ENCODE data around the gene DMD. TPM values are rescaled to one million over a fixed set of nuclear protein-coding genes. Genes with fewer than 3 reads are reported as not detected.

Gene DMD
- total RNA-seq, 1 donor from 2014 or later: 30.6 TPM

- Histone ChIP-seq H2AFZ (replicated peaks) (no peak overlapping the region), H3K4me3 (no peak overlapping the region), H3K4me1 (no peaks in the 10 kb centered on the region), H4K20me1 (ENCODE audit: low read depth) (no peaks in the 10 kb centered on the region), H3F3A (ENCODE audit: low read depth) (no peaks in the 10 kb centered on the region), H3K4me2 (no peak overlapping the region), H3K36me3 (no peaks in the 10 kb centered on the region), H3K79me2 (ENCODE audit: low read depth) (no peaks in the 10 kb centered on the region), H3K27ac (no peak overlapping the region), H3K9ac (no peak overlapping the region), H3K27me3 (no peaks in the 10 kb centered on the region), H3K9me3 (ENCODE audit: low read depth) (no peaks in the 10 kb centered on the region)
- Mint-ChIP-seq H3K27ac (no peak overlapping the region), H3K36me3 (no peaks in the 10 kb centered on the region), H3K9me3 (no peaks in the 10 kb centered on the region), H3K4me1 (peaks cover 7% of the 10 kb centered on the region), H3K27me3 (ENCODE audit: insufficient read depth, low read depth) (no peaks in the 10 kb centered on the region), H3K4me3 (no peak overlapping the region)
- no peak for DNase-seq (ENCODE audit: low spot score)
- TF ChIP-seq, protein P1, sequence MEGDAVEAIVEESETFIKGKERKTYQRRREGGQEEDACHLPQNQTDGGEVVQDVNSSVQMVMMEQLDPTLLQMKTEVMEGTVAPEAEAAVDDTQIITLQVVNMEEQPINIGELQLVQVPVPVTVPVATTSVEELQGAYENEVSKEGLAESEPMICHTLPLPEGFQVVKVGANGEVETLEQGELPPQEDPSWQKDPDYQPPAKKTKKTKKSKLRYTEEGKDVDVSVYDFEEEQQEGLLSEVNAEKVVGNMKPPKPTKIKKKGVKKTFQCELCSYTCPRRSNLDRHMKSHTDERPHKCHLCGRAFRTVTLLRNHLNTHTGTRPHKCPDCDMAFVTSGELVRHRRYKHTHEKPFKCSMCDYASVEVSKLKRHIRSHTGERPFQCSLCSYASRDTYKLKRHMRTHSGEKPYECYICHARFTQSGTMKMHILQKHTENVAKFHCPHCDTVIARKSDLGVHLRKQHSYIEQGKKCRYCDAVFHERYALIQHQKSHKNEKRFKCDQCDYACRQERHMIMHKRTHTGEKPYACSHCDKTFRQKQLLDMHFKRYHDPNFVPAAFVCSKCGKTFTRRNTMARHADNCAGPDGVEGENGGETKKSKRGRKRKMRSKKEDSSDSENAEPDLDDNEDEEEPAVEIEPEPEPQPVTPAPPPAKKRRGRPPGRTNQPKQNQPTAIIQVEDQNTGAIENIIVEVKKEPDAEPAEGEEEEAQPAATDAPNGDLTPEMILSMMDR (IDR thresholded peaks at IDR 0.05): no peak
- TF ChIP-seq EZH2 (IDR thresholded peaks at IDR 0.05) (no peak), EZH2phosphoT487 (IDR thresholded peaks at IDR 0.05) (no peak)
Observed at GRCh38 chrX:31551913-31552312, 1659.4 kb downstream of the DMD start.

DNA sequence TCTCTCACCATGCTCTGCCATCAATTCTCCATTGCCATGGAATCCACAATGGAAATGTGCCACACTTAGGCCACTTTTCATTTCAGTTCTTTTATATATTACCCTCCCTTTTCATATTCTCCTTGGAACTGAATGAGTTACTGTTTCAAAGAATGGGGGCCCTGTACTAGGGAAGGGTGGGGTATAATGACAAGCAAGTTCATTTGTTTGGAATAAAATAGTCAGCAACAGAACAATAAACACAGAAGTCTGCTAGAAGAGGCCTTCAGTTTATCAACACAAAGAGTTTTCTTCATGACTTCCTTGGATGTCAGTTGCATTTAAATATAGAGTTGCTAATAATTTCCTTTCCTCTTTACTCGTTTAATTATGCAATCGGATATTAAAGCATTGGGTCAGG lies 1661.2 kb downstream of the DMD start:
- no peak overlapping the region for H3K27ac ChIP-seq
- no peaks in the 10 kb centered on the region for H3K36me3 ChIP-seq
- H3K9ac ChIP-seq: no peak overlapping the region
- no peaks in the 10 kb centered on the region for H4K20me1 ChIP-seq (ENCODE audit: low read depth)
- no peaks in the 10 kb centered on the region for H3K27me3 Mint-ChIP-seq (ENCODE audit: insufficient read depth, low read depth)
- H3K4me1 Mint-ChIP-seq: peaks cover 11% of the 10 kb centered on the region
- H3K36me3 Mint-ChIP-seq: no peaks in the 10 kb centered on the region
- H2AFZ ChIP-seq (replicated peaks): no peak overlapping the region
- H3K4me1 ChIP-seq: no peaks in the 10 kb centered on the region
- no peak for DNase-seq (ENCODE audit: low spot score)
- no peak overlapping the region for H3K27ac Mint-ChIP-seq
- H3K4me3 Mint-ChIP-seq: no peak overlapping the region
- no peak overlapping the region for H3K4me3 ChIP-seq
- H3F3A ChIP-seq (ENCODE audit: low read depth): no peaks in the 10 kb centered on the region
- no peak overlapping the region for H3K4me2 ChIP-seq
- H3K79me2 ChIP-seq (ENCODE audit: low read depth): no peaks in the 10 kb centered on the region
- no peaks in the 10 kb centered on the region for H3K9me3 Mint-ChIP-seq
- TF ChIP-seq, protein P1 (IDR thresholded peaks at IDR 0.05): no peak
- no peak for TF ChIP-seq EZH2phosphoT487 (IDR thresholded peaks at IDR 0.05)
- H3K27me3 ChIP-seq: no peaks in the 10 kb centered on the region
- no peaks in the 10 kb centered on the region for H3K9me3 ChIP-seq (ENCODE audit: low read depth)

GRCh38 chrX:31547816-31548215 lies 1663.5 kb downstream of the DMD start:
- Histone ChIP-seq H2AFZ (replicated peaks) (no peak overlapping the region), H3F3A (ENCODE audit: low read depth) (no peaks in the 10 kb centered on the region), H3K27me3 (no peaks in the 10 kb centered on the region), H3K9me3 (ENCODE audit: low read depth) (no peaks in the 10 kb centered on the region), H3K36me3 (no peaks in the 10 kb centered on the region), H3K27ac (no peak overlapping the region), H4K20me1 (ENCODE audit: low read depth) (no peaks in the 10 kb centered on the region), H3K9ac (no peak overlapping the region), H3K4me2 (no peak overlapping the region), H3K79me2 (ENCODE audit: low read depth) (no peaks in the 10 kb centered on the region), H3K4me3 (no peak overlapping the region), H3K4me1 (no peaks in the 10 kb centered on the region)
- no peak for TF ChIP-seq EZH2 (IDR thresholded peaks at IDR 0.05)
- TF ChIP-seq, protein P1 (IDR thresholded peaks at IDR 0.05): no peak
- TF ChIP-seq EZH2phosphoT487 (IDR thresholded peaks at IDR 0.05): no peak
- H3K36me3 Mint-ChIP-seq: no peaks in the 10 kb centered on the region
- H3K9me3 Mint-ChIP-seq: peaks cover 2% of the 10 kb centered on the region
- no peak overlapping the region for H3K4me3 Mint-ChIP-seq
- no peaks in the 10 kb centered on the region for H3K27me3 Mint-ChIP-seq (ENCODE audit: insufficient read depth, low read depth)
- peaks cover 7% of the 10 kb centered on the region for H3K4me1 Mint-ChIP-seq
- DNase-seq (ENCODE audit: low spot score): no peak
- no peak overlapping the region for H3K27ac Mint-ChIP-seq

Data from neural progenitor cell (in vitro differentiated cells).